Measurements from ENCODE around the gene MACROH2A1. TPM values are rescaled to one million over a fixed set of nuclear protein-coding genes. Genes with fewer than 3 reads are reported as not detected.

The MACROH2A1 gene
- total and polyA plus RNA-seq, 10 of the 15 experiments (the other 5 are each of a cell fraction or from before 2014, with no cell fraction given), result 45.7 to 230 (median 196) TPM

GRCh38 chr5:135306557-135306956 is 92.5 kb downstream of the MACROH2A1 start:
- in situ Hi-C loops (cut with MboI), result no loop called here
- CTCF ChIA-PET, result no interaction called here

More at GRCh38 chr5:135306557-135306956, 92.5 kb downstream of the MACROH2A1 start:
- Histone ChIP-seq H4K20me1 (ENCODE audit: control insufficient read depth, insufficient read depth) (no peaks in the 10 kb centered on the region), H3K4me3 (no peak overlapping the region), H2AFZ (ENCODE audit: control insufficient read depth, low read depth, low read length) (no peak overlapping the region), H3K4me1 (ENCODE audit: control insufficient read depth, insufficient read depth, low read length) (no peaks in the 10 kb centered on the region), H3K27me3 (replicated peaks in 1 of 2; ENCODE audit: control insufficient read depth in 2 of 2, insufficient read depth in 2 of 2, low read length in 1 of 2) (peaks cover 2 to 7% of the 10 kb centered on the region in 2 experiments), H3K36me3 (ENCODE audit: control insufficient read depth in 2 of 2, insufficient read depth in 2 of 2, low read length in 1 of 2) (no peaks in the 10 kb centered on the region), H3K79me2 (ENCODE audit: control insufficient read depth, insufficient read depth, low read length) (no peaks in the 10 kb centered on the region), H3K4me2 (ENCODE audit: control insufficient read depth, insufficient read depth) (no peak overlapping the region), H3K9ac (ENCODE audit: control insufficient read depth, insufficient read depth, low read length) (no peak overlapping the region), H3K27ac (ENCODE audit: control insufficient read depth, insufficient read depth) (no peak overlapping the region), H3K9me3 (replicated peaks; ENCODE audit: control insufficient read depth, insufficient read depth, low read length) (no peaks in the 10 kb centered on the region)
- DNase-seq (ENCODE audit: low read depth, low spot score) (no peak), FAIRE-seq (no peak), ATAC-seq (no peak)
- intact Hi-C loops (cut with micrococcal nuclease; ENCODE audit: unreplicated experiment), result no loop called here
- no peak for TF ChIP-seq ZSCAN29 (IDR thresholded peaks at IDR 0.05)
- no peak for TF ChIP-seq FOS (IDR thresholded peaks at IDR 0.05; ENCODE audit: borderline replicate concordance, extremely low read depth, insufficient read length)
- TF ChIP-seq RELB (IDR thresholded peaks at IDR 0.05; ENCODE audit: low read depth), result no peak
- no peak for TF ChIP-seq TCF7 (IDR thresholded peaks at IDR 0.05; ENCODE audit: borderline replicate concordance)
- TF ChIP-seq GABPA (IDR thresholded peaks at IDR 0.05; ENCODE audit: low read depth), result no peak
- TF ChIP-seq FOXM1 (IDR thresholded peaks at IDR 0.05; ENCODE audit: low read depth, low read length), result no peak
- no peak for TF ChIP-seq HSF1 (IDR thresholded peaks at IDR 0.05; ENCODE audit: low read depth, low read length)
- ChIA-PET RAD21 (ENCODE audit: unreplicated experiment) (no interaction called here), POLR2A (no interaction called here), SMC1A (ENCODE audit: uncharacterized antibody, unreplicated experiment) (no interaction called here)
- BruUV-seq (replicated peaks), result no TSS peak
- 37% methylated on average over 9 of the region's 9 CpGs for WGBS (ENCODE audit: insufficient coverage, insufficient replicate concordance, low lambda C conversion rate, missing lambda C conversion rate)
